Fibroblast of skin of left quadriceps (primary cell): ENCODE data around the gene QSOX1.

ENCODE experiments used
- DNase-seq, 2 experiments: peaks; one replicate each; pipeline ENCODE4 v3.0.0-alpha.2; 2013; ENCODE audit warnings: low read depth in 2 of 2

The QSOX1 gene

DNA sequence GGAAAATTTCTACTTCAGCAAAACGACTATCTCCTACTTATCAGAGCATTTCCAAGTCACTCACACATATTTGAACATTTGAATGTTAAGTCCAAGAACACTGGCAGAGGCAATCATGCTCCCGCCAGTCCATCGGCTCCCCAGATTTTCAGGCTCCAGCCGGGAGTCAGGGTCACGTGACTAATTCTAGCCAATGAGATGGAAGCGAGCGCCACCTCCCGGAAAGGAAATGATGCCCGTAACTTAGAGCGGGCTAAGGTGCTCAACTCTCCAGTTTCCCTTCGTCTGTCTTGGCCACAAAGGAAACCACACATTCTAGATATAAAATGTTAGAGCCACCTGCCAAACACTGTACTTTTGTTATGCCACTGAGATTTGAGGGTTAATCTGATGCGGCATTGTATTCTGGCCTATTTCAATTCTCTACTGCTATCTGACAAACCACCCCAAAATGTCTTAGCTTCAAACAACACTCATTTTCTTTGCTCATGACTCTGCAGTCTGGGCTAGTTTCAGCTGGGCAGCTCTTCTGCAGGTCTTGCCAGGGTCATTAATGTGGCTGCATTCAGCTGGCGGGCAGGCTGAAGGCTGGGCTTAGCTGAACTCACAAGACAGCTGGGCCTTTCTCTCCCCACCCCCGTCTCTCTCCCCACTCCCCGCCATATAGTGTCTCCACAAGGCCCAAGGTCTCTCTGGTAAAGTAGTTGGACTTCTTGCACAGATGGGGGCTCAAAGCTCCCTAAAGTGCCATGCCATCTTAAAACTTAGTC, 58.9 kb downstream of the QSOX1 start:
- DNase-seq = no peak

DNA sequence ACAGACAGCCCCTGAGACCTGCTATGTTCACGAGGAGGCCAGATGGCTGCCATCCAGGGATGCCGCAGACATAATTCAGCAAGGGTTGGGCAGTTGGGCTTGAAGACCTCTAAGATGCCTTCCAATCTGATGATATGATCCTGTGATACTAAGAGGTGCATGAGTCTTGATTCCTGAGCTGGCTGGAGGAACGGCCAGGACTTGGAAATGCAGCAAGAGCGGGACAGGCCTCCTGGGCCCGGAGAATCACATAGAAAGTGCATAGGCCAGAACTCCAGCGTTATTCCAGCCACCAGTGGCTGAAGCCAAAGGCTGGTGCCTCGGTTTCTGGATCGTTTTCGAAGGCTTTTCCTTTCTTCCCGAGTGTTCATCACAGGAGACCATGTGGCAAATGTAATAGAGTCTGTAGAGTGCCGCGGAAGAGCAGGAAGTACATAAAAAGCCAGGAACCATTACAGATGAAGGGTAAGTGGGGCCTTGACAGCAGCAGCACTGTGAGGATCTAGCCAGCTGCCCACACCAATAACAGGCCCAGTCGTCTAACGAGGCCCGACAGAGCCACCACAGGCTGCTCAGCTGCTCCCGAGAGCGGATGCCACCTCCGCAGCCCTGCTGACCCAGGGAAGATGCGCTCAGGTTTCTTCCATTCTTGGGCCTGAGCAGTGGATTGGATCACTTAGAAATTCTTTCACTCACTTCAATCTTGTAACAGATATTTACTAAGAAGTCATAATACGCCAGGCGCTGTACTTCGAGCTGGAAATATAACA, 61.4 kb downstream of the QSOX1 start:
- DNase-seq = no peak

GRCh38 chr1:180217006-180217405, 62.3 kb downstream of the QSOX1 start:
- DNase-seq = no peak

DNA sequence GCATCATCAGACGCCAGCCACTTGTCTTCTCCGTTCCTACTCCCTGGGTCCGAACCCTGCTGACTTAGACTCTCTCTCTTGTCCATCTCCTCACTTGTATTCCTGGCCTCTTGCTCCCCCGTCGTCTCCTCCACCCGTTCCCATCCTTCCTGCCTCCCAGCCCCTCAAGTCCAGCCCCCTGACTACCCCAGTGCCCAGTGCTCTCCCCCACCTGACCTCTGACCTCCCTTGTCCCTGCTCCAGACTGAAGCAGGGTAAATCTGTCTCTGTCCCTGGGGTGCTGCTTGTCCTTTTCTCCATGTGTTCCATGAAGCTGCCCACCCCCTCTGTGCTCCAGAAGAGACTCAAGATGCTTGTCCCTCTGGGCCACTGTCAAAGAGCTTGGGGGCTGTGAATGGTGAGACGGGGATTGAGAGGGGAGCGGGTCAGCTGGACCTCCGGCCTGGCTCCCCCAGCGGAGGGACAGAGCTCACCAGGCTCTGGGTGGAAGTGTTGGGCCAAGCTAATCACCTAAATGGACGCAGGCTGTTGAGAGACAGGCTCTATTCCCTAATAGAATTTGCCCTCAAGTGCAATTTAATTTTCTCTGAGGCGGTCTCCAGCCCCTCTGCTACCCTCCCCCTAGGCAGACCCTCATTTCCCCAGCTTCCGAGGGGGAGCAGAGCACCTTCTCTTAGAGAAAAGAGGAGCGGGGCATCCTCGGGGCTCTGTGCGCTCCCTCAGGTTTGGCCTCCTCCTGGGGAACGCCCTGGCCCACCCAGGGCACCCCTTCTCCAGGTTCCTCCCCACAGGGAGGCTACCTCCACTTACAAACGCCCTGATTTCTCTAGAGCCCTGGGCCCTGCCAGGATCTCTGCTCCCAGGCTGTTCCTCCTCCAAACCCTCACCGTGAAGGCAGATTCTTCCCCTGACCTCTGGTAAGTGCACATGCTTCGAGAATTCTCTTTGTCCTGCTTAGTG, 64.4 kb downstream of the QSOX1 start:
- DNase-seq = no peak

- DNase-seq = no peak
Observed at GRCh38 chr1:180219776-180220175, 65.1 kb downstream of the QSOX1 start.

DNA sequence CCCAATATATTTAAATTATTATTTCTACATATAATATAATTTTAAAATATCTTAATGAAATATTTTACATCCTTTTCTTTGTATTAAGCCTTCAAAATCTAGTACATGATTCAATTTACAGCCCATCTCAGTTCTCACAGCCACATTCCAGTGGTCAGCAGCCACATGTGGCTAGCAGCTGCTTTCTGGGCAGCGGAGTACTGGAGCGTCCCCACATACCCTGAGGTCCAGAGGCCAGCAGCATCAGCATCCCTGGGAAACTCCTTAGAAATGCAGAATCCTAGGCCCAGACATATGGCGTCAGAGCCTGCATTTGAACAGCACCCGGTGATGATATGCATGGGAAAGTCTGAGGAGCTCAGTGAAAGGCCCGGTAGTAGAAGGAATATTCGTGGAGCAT, 66.8 kb downstream of the QSOX1 start:
- DNase-seq = no peak

- no peak for DNase-seq
Observed at GRCh38 chr1:180224902-180225301, 70.2 kb downstream of the QSOX1 start.

DNA sequence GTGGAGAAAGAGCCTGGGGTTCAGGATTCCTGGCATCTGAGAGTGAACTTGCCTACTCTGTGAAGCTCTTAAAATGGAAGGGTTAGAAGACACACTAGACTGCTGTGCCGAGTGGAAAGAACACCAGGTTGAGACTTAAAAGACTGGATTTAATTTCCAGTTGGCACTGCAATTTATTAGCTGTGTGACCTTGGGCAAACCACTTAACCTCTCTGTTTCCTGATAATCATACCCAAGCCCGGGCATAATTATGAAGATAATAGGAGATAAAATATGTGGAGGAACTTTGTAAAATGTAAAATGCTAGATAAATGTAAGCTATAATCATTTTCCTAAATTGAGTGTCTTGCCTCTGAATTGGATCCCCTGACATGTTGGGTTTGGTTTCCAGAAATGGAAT, 70.7 kb downstream of the QSOX1 start:
- DNase-seq = no peak

- no peak for DNase-seq
Observed at GRCh38 chr1:180227861-180228647, 73.4 kb downstream of the QSOX1 start.

GRCh38 chr1:180228648-180229482, 74.2 kb downstream of the QSOX1 start:
- no peak for DNase-seq

GRCh38 chr1:180229483-180230415, 75.1 kb downstream of the QSOX1 start, which contains the start of gene LHX4:
Gene LHX4 (plus strand): TSS chr1:180230264. CDS start chr1:180230530, 266 bp downstream.
- DNase-seq = no peak

- no peak for DNase-seq
Observed at GRCh38 chr1:180230416-180230790, 75.7 kb downstream of the QSOX1 start.

DNA sequence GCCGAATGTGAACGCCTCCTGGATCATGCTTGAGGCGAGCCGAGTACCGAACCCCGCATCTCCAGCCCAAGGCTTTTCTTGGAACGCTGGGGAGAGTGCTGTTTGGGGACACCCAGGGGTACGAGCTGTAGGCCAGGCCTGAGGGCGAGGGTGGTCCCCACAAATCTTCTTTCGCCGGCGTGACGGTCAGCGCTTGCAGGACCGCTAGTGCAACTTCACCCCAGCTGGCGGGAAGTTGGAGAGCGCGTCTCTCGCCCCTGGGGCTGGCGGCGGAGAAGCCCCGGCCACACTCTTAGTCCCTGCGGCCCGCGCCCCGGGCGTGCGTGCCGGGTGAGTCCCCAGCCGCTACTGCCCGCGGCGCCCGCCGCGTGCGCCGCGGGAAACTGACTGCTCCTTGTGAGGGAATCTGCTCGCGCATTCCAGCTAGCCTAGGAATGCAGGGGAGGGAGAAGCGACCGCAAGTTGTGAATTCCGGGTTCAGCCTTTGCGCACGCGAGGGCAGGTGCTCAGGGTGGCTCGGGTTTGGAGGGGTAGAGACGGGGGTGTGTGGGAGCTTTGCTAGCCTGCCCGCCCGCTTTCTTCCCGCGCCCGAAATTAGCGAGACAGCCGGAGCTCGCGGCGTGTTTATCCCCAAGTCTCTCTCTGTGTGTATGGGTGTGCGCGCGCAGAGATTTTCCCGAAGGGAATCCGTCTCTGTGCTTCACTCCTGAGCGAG, 76.3 kb downstream of the QSOX1 start:
- peak; percentile 20 for DNase-seq

DNA sequence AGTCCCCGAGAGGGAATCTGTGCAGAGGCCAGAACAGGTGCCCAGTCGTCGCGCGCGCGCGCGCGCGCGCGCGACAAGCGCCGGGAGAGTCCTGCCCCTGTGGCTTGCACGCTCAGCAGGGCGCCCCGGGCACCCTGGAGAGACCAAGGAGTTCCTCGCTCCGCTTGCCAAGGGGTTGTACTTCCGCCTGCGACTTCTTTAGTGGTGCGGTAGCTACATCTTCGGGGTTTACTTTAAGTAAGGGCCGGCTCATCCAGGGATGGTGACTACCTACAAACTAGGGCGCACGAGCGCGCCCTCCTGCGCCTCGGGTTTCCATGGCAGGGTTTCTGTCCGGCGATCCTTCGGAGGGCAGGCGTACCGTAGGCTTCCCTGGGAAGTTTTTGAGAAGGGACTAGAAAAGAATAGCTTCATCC, 76.8 kb downstream of the QSOX1 start:
- no peak for DNase-seq

- no peak for DNase-seq
Observed at GRCh38 chr1:180231936-180232335, 77.3 kb downstream of the QSOX1 start.

DNA sequence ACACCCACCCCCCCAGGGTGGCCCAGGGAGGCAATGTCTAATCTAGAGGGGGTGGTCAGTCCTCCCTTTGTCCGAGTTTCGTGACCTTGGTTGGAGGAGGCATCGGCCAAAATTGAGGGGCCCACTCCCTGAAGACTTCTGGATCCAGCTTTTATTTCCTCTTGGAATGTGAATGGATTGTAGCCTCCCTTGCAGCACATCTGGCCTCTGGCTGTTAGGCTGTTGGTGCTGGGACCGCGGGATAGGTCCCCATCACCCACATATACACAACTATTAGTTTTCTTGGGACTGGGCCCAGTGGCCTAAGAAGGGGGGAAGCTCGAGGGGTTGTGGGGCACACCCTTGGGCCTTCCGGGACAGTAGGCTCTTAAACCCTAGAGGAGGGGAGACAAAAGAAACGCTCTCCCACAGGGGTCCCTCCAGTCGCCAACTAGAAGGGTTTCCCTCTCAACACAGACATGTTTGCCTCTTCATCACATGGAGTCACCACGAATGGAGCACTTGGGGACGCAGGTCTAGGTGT, 77.9 kb downstream of the QSOX1 start:
- DNase-seq = no peak

- no peak for DNase-seq
Observed at GRCh38 chr1:180233191-180234011, 78.7 kb downstream of the QSOX1 start.
